SK-N-MC (cell line): ENCODE measurements around the gene PRND.

ENCODE experiments used
- EZH2 ChIP-seq: fragments of 200-600 bp; sonication (generic); IDR thresholded peaks from one replicate; pipeline ENCODE4 v1.6.1; 2017; ENCODE audit warnings: antibody characterized with exemption
- POLR2AphosphoS5 ChIP-seq: IDR thresholded peaks from 2 replicates; pipeline ENCODE4 v1.6.1; 2012; ENCODE audit warnings: mild to moderate bottlenecking, low read depth, low read length, borderline replicate concordance

DNA sequence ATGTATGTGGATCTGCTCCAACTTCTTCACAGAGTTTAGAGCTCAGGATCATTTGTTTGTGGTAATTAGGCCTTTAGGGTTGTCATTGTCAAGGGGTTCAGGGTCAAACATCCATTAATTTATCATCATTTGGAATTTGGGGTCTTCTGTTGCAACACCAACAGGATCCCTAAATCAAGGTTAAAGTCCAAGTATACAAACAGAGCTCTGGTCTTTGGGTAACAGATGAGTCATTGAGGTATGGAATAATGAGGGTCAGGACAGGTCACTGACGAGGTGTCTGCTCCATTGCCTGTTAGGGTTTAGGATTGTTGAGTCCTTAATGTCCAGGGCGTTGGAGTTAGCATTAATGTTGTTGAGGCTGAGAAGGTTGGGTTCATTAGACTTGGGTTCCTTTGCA is 47.6 kb downstream of the PRND start:
- TF ChIP-seq EZH2 (no peak), POLR2AphosphoS5 (no peak)
